HG03135 (cell line): ENCODE results near the gene TXLNA.

Source experiments
- ATAC-seq: cut with Tn5 transposase; IDR thresholded peaks from one replicate; pipeline ENCODE4 v1.9.1; 2021; ENCODE audit warnings: mild to moderate bottlenecking, moderate library complexity; ENCODE audit not compliant: unreplicated experiment

Gene TXLNA

DNA sequence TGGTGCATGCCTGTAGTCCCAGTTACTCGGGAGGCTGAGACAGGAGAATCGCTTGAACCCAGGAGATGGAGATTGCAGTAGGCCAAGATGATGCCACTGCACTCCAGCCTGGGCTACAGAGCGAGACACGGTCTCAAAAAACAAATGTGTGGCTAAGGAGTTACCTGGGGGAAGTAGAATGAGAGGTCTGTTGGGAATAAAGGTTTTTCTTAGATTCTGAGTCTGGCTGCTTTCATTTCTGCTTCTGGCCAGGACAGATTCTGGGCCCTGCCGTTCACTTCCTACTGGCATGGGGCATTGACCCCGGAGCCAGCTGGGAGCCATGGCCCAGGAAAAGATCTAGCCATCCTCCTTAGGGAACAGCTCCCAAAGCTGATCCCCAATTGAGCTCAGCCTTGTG, 29.0 kb downstream of the TXLNA start:
- no peak for ATAC-seq

DNA sequence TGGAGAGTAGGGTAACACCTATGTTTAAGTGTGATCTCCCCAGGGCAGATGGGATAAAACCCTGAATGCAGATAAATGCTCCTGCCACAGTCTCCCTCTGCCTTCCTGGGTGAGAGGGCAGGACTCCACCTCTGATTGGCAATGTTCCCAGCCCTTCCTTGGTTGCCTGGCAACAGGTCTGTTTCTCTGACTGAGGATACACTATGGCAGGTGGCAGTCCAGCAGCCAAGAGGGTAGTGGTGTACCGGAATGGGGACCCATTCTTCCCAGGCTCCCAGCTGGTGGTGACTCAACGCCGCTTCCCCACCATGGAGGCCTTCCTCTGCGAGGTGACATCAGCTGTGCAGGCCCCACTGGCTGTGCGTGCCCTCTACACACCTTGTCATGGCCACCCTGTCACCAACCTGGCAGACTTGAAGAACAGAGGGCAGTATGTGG, 29.4 kb downstream of the TXLNA start, which contains the start of gene DCDC2B:
Gene DCDC2B (plus strand): TSS at position 199 of the 438 bp plus-strand sequence. CDS start 5 bp downstream, at position 204.
- ATAC-seq: no peak

DNA sequence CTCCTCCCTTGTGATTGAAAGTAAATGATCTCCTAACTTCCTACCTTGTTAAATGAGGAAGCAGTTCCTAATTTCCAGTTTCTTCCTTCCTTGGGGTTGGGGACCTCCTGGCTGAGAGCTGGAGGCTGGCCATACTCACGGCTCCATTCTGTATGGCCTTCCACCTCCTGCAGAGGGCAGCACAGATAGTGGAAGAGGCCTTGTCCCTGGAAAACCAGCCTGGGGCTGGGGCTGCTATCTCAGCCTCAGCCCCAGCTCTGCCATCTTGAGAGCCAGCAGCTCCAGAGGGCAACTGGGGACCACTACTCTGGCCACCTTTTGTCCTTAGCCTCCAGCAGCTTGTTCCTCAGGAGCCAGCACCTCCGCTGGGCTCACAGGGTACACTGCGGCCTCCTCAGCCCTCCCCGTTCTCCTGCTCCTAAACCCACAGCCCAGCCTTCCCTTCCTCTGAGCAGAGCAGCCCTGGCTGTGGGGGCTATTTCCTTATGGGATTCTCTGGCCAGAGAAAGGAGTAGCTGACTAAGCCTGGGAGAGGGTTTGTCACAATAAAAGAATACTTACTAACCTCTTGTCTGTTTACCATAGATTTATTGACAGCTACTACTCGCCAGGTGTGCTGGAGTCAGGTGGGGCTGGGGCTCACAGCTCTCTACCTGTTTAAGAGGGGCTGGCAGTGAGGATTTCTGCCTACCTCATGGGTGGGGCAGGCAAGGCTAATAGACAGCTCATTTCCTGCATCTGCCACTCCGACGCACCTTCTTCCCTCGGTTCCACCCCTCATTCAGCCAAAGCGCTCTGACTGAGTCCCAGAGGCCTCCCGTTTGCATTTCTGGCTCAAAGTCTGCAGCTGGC, 36.4 kb downstream of the TXLNA start:
- no peak for ATAC-seq

DNA sequence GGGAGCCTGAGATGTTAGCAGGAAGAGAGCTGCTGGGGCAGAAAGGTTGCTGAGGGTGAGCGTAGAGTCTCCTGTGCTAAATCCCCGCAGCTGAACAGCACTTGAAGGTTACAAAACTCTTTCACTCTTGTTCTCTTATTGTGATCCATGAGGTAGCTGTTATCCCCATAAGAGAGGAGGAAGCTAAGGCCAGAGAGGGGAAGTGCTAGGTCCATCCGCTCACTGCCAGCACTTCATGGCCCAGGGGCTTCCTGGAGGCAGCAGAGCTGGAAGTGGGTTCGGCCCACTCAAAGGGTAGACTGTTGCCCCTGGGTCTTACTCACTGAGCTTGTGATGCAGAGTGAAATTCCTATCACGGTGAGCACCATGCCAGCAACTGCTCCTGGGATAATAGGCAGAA, 37.1 kb downstream of the TXLNA start:
- ATAC-seq: no peak

DNA sequence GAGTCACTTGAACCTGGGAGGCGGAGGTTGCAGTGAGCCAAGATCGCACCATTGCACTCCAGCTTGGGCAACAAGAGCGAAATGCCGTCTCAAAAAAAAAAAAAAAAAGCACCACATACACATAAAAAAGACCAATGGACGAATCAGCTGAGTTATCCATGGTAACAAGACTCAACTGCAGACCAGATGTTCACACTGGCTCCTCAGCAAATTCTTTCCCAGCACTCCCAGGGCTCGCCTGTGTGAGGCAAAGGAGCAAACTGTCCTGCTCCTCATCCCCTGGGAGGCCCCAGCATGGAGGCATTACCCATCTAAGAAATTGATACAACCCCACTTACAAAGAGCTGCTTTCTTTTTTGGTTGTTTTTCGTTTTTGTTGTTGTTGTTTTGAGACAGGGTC, 39.5 kb downstream of the TXLNA start:
- ATAC-seq: no peak

DNA sequence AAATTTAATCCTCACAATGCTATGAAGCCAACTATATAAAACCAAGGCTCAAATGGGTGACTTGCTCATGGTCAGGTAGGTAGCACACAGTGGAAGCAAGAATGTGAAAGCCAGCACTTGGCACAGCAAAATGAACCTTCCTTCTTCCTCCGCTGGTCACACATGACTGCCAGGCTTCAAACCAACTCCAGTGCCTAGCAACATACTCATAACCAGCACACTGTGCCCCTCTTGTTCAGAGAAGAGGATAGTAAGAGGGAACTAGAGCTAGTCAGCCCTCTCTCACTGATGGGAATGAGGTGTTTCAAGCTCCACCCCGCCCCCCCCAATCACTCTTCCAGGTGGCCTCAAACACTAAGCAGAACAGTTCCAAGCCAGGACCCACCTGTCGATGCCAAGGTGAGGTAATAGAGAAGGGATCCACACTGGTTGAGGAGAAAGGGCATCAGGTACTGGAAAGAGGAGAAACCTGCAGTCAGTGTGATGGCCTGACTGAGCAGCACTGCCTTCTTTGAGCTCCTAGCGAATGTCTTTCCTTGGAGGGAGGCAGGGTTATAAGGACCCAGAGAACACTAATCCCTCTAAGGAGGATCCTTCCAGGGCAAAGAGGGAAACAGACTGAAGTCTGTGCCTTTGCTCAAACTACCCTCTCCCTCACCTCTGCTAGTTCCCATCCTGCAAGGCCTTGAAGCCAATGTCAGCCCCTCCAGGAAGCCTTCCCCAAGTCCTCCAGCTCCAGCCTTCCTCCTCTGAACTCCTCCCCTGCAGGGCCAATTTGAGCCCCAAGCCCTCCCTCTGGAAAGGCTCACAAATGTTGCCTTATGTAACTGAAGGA, 41.5 kb downstream of the TXLNA start:
- no peak for ATAC-seq

DNA sequence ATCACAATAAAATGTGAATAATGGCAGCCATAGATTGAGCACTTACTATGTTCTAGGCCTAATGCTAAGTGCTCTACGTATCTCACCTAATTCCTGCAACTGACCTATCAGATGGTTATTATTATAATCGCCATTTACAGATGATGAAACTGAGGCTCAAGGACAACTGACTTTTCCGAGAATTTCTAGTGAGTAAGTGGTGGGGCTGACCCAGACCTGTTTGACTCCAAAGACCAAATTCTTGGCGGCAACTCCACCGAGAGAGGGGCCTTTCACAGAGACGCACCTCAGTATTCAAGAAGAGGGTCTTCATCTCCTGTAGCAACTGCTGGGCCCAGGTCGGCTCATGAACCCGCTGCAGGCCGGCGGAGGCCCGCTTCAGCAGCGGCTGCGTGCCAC, 42.1 kb downstream of the TXLNA start:
- ATAC-seq: no peak

DNA sequence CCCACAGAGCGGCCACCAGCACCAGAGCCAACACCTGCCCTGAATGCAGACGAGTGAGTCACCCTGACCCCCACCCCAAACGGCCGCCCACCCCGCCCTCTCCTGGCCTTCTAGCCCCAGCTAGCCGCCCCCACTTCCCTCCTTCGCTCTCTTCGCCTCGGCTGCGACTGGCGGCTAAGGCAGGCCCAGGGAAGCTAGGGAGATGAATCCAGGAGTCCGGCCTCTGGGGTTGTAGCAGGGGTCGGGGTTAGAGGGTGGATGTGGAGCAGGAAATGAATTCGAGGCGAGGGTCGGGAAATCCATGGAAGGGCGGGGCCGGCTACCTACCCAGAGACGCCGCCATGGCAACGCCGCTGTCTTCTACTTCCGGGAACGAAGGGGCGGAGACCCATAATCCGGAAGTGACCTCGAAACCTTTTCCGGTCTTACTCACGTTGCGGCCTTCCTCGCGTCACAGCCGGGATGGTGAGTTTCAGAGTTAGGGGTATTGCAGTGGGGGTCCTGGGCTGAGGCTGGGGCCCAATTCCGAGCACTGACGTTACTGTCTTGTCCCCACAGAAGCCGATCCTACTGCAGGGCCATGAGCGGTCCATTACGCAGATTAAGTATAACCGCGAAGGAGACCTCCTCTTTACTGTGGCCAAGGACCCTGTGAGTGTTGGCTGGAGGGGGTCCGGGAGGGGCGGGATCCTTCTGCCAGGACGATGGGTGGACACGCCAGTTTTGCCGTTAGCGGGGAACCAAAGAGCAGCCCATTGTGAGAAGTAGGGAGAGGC, 42.7 kb downstream of the TXLNA start, which contains the start of the genes EIF3I and TMEM234:
Gene EIF3I (plus strand): TSS at position 428 of the 776 bp plus-strand sequence. CDS start 35 bp downstream, at position 463.
Gene TMEM234 (minus strand): TSS at position 374 of the 776 bp plus-strand sequence. CDS start 31 bp downstream, at position 343.
- ATAC-seq: peak; percentile 89

DNA sequence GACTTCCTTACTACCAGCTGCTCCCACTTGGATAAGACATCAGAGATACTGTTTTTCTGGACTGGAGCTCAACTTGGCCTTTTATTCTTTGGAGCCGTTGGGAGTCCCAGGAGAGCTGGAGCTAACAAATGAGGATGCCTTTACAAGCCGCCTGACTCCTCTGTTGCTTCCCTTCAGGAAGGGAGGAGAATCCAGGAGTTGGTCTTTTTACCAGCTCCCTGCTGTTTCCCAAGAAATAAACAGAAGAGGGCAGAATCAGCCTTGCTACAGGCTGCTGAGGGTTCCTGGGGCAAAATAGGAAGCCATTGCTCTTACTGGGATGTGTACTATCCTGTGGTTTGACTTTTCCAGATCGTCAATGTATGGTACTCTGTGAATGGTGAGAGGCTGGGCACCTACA, 44.2 kb downstream of the TXLNA start:
- no peak for ATAC-seq

DNA sequence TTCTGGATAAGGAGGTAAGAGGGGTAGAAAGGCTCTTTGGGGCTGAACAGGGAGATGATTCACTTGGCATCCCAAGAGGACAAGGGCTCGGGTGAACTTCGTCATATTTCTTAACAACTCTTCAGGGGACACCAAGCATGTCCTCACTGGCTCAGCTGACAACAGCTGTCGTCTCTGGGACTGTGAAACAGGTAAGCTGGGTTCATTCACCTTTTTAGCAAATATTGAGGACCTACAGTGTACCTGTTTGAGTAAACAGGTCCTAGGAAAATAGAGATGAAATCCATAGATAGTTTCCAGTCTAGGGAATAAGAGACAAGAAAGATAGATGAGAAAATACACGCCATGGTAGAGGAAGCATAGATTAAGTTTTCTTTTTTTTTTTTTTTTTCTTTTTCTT, 44.8 kb downstream of the TXLNA start:
- ATAC-seq: no peak

DNA sequence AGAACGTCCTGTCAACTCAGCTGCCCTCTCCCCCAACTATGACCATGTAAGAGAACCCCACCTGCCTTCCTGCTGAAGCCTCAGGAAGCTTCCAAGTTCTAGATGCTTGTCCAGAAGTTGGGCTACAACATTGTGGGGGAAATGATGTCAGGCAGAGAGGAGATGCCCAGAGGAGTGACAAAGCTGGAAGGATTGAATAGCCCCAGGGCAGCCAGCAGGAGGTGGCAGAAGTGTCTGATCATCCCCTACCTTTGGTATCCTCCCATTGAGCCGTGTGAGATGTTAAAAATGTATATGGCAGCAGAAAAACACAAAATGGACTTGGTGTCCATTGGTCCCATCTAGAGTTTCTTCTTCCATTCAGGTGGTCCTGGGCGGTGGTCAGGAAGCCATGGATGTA, 49.3 kb downstream of the TXLNA start:
- ATAC-seq: no peak

DNA sequence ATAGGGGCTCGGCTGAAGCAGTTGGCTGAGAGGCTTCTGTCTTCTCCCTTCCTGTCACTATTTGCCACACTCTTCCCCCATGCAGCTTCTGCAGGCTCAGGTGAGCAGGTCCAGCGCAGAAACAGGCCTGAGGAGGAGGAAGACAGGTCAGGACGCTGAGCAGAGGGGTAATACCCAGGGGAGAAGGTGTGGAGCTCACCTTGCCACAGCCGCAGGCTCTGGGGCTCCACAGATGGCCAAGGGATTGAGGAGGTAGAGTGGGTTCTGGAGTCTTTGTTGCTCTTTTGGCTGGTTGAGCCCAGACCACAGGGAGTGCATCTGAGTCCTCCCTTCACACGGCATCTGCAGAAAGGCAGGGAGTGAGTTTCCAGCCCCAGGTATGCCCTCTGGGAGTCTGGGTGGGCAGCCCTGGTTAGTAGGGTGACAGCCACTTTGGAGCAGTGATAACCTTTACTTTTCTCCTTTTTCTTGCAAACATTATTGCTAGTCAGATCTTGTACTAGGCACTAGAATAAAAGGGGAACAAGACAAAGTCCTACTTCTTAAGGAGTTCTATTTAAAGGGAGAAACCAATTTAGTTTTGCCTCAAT, 52.5 kb downstream of the TXLNA start:
- no peak for ATAC-seq

DNA sequence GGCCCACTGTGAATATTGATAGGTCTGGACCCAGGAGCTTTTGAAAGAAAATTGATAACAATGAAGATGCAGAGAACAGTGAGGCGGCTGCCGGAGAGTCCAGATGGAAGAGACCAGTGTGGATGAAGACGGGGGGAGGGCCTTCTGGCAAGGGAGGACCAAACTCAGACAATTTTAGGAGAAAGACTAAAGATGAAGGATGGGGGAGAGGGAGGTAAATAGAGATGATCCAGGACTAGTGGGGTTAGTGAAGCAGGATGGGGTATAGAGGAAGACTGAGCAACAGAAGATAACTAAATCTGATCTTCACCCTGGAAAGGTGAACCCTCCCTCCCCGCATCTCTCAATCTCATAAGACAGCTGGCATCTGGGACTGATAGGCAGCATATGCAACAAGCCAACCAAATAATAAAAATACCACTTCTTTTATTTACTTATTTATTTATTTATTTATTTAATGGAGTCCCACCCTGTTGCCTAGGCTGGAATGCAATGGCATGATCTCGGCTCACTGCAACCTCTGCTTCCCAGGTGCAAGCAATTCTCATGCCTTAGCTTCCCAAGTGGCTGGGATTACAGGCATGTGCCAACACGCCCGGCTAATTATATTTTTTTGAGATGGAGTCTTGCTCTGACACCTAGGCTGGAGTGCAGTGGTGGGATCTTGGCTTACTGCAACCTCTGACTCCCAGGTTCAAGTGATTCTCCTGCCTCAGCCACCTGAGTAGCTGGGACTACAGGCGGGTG, 53.3 kb downstream of the TXLNA start:
- no peak for ATAC-seq

DNA sequence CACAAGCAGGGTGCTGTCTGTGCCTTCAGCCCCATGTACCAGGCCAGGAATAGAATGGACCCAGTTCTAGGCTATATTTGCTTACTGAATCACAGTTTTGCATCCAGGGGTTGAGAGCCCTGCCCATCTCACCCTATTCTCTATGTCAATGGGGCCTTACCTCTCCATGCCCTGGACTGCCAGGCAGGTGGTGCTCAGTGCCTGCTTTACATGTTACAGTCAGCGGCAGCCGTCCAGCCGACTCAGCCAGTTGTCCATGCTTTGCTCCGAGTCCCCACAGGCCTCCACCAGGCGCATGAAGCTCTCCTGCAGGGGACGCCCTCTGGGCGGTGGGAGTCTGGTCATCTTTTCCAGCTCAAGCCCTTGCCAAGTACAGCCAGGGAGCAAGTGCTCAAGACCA, 55.3 kb downstream of the TXLNA start:
- ATAC-seq: no peak

DNA sequence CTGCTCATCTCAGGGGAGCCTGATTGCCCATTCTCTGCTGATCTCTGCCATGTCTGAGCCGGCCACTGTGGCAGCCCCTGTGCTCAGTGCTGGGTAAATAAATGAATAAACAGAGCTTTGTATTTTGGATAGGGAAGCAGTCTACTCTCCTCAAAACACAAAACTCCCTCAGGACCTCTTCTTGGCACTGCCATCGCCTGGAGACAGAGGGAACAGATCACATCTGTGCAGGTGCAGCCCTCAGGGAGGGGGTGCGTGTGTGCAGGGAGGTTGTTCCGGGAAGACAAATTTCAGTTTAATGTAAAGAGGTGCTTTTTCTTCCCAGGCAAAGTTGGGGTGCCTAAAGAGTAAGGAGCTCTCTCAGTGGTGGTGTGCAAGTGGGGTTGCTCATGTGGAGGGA, 59.9 kb downstream of the TXLNA start:
- ATAC-seq: no peak

DNA sequence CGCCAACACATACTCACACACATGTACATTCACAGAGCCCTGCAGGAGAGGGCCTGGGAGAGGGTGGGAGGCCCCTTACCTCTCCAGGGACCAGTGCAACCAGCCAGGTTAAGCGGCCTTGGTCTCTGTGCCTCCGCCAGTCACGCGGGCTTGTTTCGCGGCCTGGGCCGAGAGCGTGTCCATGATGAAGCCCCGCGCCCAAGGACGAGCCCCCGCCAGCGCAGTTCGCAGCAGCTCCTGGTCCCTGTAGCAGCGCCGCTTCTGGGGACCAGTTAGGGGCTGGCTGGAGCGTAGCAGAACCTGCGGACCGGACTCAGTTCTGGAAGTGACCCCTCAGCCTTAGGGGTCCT, 60.3 kb downstream of the TXLNA start:
- no peak for ATAC-seq

DNA sequence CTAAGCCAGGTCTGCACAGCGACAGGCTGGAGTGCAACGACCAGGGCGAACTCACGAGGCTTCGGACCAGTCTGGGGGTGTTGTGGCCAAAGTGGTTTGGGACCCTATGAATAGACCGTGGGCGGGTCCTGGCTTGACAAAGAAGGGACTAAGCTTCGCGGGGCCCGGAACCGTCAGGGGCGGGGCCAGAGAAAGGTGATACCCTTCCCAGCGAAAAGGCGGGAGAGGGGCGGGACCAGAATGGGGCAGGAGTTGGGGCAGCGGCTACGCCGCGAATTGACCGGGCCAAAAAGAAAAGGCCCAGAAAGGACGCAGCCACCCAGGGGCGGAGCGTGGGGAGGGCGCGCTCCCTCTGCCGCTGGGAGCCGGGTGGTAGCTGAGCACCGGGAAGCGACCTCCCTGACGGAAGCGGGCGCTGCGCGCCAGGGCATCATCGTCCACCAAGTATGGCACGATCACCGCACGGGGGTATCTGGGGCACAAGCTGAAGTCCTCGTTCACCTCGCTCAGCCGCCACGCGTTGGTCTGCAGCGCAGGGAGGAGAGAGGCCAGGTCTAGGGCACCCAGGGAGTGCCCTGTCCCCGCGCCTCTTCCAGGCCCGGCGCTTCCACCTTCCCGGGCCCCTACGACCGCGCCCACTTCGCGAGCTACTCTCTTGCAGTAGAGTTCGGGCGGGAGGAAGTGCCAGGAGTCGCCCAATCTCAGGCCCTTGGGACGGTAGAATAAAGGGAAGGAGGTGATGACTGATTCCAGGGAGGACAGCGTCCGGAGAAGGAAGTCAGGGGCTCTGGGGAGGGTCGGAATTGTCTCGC, 60.9 kb downstream of the TXLNA start:
- no peak for ATAC-seq

DNA sequence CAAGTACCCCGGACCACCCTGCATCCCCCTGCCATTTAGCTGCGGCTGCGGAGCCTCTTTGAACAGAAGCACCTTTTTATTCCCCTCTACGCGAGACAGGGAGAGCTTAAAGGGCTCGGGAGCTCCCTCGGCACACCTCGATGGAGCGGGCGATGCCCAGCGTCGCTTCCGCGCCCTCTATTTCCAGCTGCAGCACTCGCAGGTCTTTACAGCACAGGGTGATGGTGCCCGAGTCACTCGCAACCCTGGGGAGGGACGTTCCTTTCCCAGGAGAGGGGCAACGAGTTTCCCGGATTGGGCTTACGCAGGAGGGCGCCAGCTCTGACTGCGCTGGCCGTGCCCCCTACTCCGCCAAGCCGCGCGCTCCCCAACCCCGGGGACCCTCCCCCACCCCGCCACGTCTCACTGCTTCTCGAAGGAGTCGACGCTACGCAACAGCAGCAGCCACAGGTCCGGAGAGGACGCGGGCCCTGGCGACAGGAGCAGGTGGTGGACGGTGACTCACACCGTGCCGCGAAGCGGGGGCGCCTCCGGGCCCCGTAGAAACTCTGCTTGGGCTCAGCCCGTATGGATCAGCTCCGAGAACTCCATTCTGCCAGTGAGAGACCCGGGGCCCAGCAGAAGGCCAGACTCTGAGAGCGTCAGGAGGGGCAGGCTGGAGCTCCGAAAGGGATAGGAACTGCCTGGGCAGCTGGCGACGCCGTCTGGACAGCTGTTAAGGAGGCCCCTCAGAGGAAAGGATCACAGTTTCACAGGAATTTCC, 61.7 kb downstream of the TXLNA start:
- ATAC-seq: no peak
